Measurements from ENCODE around the gene NCBP2L.

The NCBP2L gene

GRCh38 chrX:107827030-107827831, 49.7 kb downstream of the NCBP2L start:
- no peak for TF ChIP-seq CTCF (IDR thresholded peaks at IDR 0.05; ENCODE audit: extremely low read depth, missing control alignments)
- DNase-seq (ENCODE audit: low spot score) = no peak

- no peak for TF ChIP-seq CTCF (IDR thresholded peaks at IDR 0.05; ENCODE audit: extremely low read depth, missing control alignments)
- DNase-seq (ENCODE audit: low spot score) = no peak
Measured at GRCh38 chrX:107827852-107828251, 50.3 kb downstream of the NCBP2L start.

GRCh38 chrX:107829878-107830277, 52.3 kb downstream of the NCBP2L start:
- no peak for DNase-seq (ENCODE audit: low spot score)
- no peak for TF ChIP-seq CTCF (IDR thresholded peaks at IDR 0.05; ENCODE audit: extremely low read depth, missing control alignments)

- no peak for TF ChIP-seq CTCF (IDR thresholded peaks at IDR 0.05; ENCODE audit: extremely low read depth, missing control alignments)
- DNase-seq (ENCODE audit: low spot score) = no peak
Measured at GRCh38 chrX:107831071-107831730, 53.7 kb downstream of the NCBP2L start.

- DNase-seq (ENCODE audit: low spot score) = no peak
- TF ChIP-seq CTCF (IDR thresholded peaks at IDR 0.05; ENCODE audit: extremely low read depth, missing control alignments) = no peak
Measured at GRCh38 chrX:107834275-107835201, 57.0 kb downstream of the NCBP2L start.

GRCh38 chrX:107836958-107837357, 59.4 kb downstream of the NCBP2L start:
- no peak for DNase-seq (ENCODE audit: low spot score)
- TF ChIP-seq CTCF (IDR thresholded peaks at IDR 0.05; ENCODE audit: extremely low read depth, missing control alignments) = no peak

Measured in GM20000 (cell line).